Liver (tissue), 9 donors: ENCODE results near the gene RFC2. TPM values are rescaled to one million over a fixed set of nuclear protein-coding genes. Genes with fewer than 3 reads are reported as not detected.

Source experiments
- DNase-seq: peaks from one replicate; pipeline ENCODE4 v3.0.0-alpha.2; 2017; ENCODE audit warnings: low spot score
- H3K27ac ChIP-seq, 2 donors: one replicate each; pipeline ENCODE4 v1.7.0; 2013; ENCODE audit warnings: inconsistent platforms in 2 of 2, low read length in 2 of 2, control low read depth in 1 of 2, low read depth in 1 of 2, mild to moderate bottlenecking in 1 of 2
- H3K27me3 ChIP-seq, 4 donors: one replicate each; pipeline versions ENCODE4 v1.6.1 to v1.7.0; 2013; ENCODE audit warnings: low read length in 3 of 4, inconsistent platforms in 1 of 4, mild to moderate bottlenecking in 1 of 4, moderate library complexity in 1 of 4; ENCODE audit not compliant: control insufficient read depth in 4 of 4, insufficient read depth in 4 of 4
- H3K36me3 ChIP-seq, 4 donors: one replicate each; pipeline versions ENCODE4 v1.6.1 to v1.7.0; 2013; ENCODE audit warnings: low read length in 3 of 4, mild to moderate bottlenecking in 3 of 4, low read depth in 1 of 4, moderate library complexity in 1 of 4; ENCODE audit not compliant: control insufficient read depth in 4 of 4, insufficient read depth in 3 of 4
- H3K4me1 ChIP-seq, 4 donors: one replicate each; pipeline versions ENCODE4 v1.6.1 to v1.7.0; 2013; ENCODE audit warnings: low read length in 3 of 4, mild to moderate bottlenecking in 3 of 4, moderate library complexity in 1 of 4; ENCODE audit not compliant: control insufficient read depth in 4 of 4, insufficient read depth in 4 of 4
- H3K4me3 ChIP-seq, 3 donors: one replicate each; pipeline versions ENCODE4 v1.6.1 to v1.7.0; 2013; ENCODE audit warnings: low read length in 3 of 3, control low read depth in 1 of 3, low read depth in 1 of 3, mild to moderate bottlenecking in 1 of 3
- H3K9ac ChIP-seq, 2 donors: one replicate each; pipeline ENCODE4 v1.7.0; 2013; ENCODE audit warnings: low read length in 2 of 2, mild to moderate bottlenecking in 2 of 2, moderate library complexity in 2 of 2, control low read depth in 1 of 2, low read depth in 1 of 2
- H3K9me3 ChIP-seq, 4 donors: one replicate each; pipeline versions ENCODE4 v1.6.1 to v1.7.0; 2013; ENCODE audit warnings: low read length in 3 of 4; ENCODE audit not compliant: control insufficient read depth in 4 of 4
- EGR1 ChIP-seq, 2 donors: IDR thresholded peaks; 2 replicates each; pipeline ENCODE4 v1.6.1; 2016 to 2018; ENCODE audit warnings: antibody characterized with exemption in 2 of 2, low read depth in 2 of 2
- FOXA1 ChIP-seq: IDR thresholded peaks from 2 replicates; pipeline ENCODE4 v1.6.1; 2016; ENCODE audit warnings: antibody characterized with exemption
- FOXA2 ChIP-seq: IDR thresholded peaks from 2 replicates; pipeline ENCODE4 v1.6.1; 2016; ENCODE audit warnings: antibody characterized with exemption
- GABPA ChIP-seq, 2 donors: IDR thresholded peaks in 1 of 2; conservative IDR thresholded peaks in 1 of 2; 2 replicates each; pipeline ENCODE4 v1.6.1; 2016; ENCODE audit warnings: antibody characterized with exemption in 2 of 2, mild to moderate bottlenecking in 1 of 2, moderate library complexity in 1 of 2
- HNF4A ChIP-seq, 2 donors: conservative IDR thresholded peaks; 2 replicates each; pipeline ENCODE4 v1.6.1; 2016; ENCODE audit warnings: antibody characterized with exemption in 2 of 2, mild to moderate bottlenecking in 2 of 2
- HNF4G ChIP-seq: IDR thresholded peaks from 2 replicates; pipeline ENCODE4 v1.6.1; 2016; ENCODE audit warnings: antibody characterized with exemption
- JUND ChIP-seq, 2 donors: IDR thresholded peaks; 2 replicates each; pipeline ENCODE4 v1.6.1; 2016; ENCODE audit warnings: antibody characterized with exemption in 2 of 2
- RAD21 ChIP-seq, 2 donors: IDR thresholded peaks; 2 replicates each; pipeline ENCODE4 v1.6.1; 2016; ENCODE audit warnings: antibody characterized with exemption in 2 of 2, mild to moderate bottlenecking in 2 of 2
- REST ChIP-seq: IDR thresholded peaks from 2 replicates; pipeline ENCODE4 v1.6.1; 2016; ENCODE audit warnings: antibody characterized with exemption, mild to moderate bottlenecking
- RXRA ChIP-seq, 2 donors: IDR thresholded peaks; 2 replicates each; pipeline ENCODE4 v1.6.1; 2017 to 2018; ENCODE audit warnings: antibody characterized with exemption in 2 of 2, mild to moderate bottlenecking in 1 of 2
- SP1 ChIP-seq: IDR thresholded peaks from 2 replicates; pipeline ENCODE4 v1.6.1; 2018; ENCODE audit warnings: antibody characterized with exemption, mild to moderate bottlenecking
- TAF1 ChIP-seq: conservative IDR thresholded peaks from 2 replicates; pipeline ENCODE4 v1.6.1; 2016; ENCODE audit warnings: antibody characterized with exemption, mild to moderate bottlenecking
- WGBS: extraction: QIAGEN DNeasy Blood & Tissue Kit; methylation state at CpG from one replicate; pipeline ENCODE4 v1.1.7; 2013; 5-methylcytosine and 5-hydroxymethylcytosine counted together
- polyA plus RNA-seq, 2 donors: library from polyadenylated mRNA; stranded (reverse) in 1 of 2; unstranded in 1 of 2; fragments of 200-250 nt in 1 of 2; fragments of >200 nt in 1 of 2; fragmentation: Nextera tagmentation in 1 of 2; extraction: Ambion mirVana in 1 of 2; gene quantifications; one replicate each; pipeline versions ENCODE4 v1.2.1 to v1.2.3, GENCODE V29; 2013 to 2015
- total RNA-seq, 2 donors: library from RNA; depleted of rRNA; stranded (reverse); fragments of >200 nt; gene quantifications; one replicate each; pipeline ENCODE4 v1.2.3, GENCODE V29; 2014
- TF ChIP-seq, protein P1 (sequence below): IDR thresholded peaks from 2 replicates; pipeline ENCODE4 v1.6.1; 2016; ENCODE audit warnings: antibody characterized with exemption
- TF ChIP-seq, protein P2 (sequence below): fragments of 150-350 bp; IDR thresholded peaks from 2 replicates; pipeline ENCODE4 v1.5.1; 2017; ENCODE audit warnings: improper control_type of control experiment, low read depth, low read length; ENCODE audit not compliant: missing input control
- TF ChIP-seq, protein P3 (sequence below): IDR thresholded peaks from 2 replicates; pipeline ENCODE4 v1.6.1; 2016; ENCODE audit warnings: antibody characterized with exemption
- TF ChIP-seq, protein P4 (sequence below): IDR thresholded peaks from 2 replicates; pipeline ENCODE4 v1.6.1; 2016; ENCODE audit warnings: antibody characterized with exemption
- donor health status: healthy.
- donor health status: healthy.
- donor health status: healthy.
- donor health status: healthy.
- donor health status: healthy.

The RFC2 gene
- total and polyA plus RNA-seq, 4 donors = 12.8 to 23.8 (median 14.8) TPM

DNA sequence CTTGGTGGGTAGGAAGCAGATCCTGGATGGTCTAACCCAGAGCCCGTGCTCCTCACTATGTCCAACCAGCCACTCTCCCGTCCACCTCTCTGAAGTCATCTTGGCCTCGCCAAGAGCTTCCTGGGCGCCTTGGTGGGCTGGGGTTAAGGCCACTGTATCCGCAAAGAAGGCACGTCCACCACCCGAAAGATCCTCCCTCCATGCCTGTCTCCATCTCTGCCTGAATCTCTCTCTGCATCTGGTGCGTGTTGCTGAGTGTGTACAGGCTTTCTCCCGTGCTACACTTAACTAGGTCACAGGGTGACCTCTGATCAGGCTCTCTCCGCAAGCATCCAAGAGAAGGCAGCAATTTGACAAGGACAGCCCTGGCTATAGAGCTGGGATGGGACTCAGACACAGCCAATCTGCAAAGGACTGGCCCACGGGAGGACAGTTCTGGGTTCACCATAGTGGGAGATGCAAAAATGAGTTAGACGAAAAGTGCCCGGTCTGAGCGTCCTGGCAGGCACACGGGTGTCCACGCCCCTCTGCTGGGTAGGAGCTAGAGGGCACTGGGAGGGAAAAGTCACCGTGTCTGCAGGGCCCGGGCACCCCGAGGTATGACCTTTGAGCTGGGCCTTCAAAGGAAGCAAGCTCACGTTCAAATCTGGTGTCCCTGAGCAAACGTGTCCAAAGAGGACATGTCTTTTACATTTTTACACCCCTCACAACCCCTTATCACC lies 9.4 kb upstream of the RFC2 start:
- TF ChIP-seq RAD21 (IDR thresholded peaks at IDR 0.05) (peak in 1 of 2 donors; percentile 33), HNF4A (conservative IDR thresholded peaks at IDR 0.05) (peak; percentile 9 to 38), GABPA (IDR thresholded peaks at IDR 0.05 in 1 of 2, conservative IDR thresholded peaks at IDR 0.05 in 1 of 2) (no peak), SP1 (peak; percentile 49), RXRA (IDR thresholded peaks at IDR 0.05) (peak in 1 of 2 donors; percentile 8)
- TF ChIP-seq, protein P1, sequence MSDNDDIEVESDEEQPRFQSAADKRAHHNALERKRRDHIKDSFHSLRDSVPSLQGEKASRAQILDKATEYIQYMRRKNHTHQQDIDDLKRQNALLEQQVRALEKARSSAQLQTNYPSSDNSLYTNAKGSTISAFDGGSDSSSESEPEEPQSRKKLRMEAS = no peak
- no peaks in the 10 kb centered on the region for H3K27me3 ChIP-seq
- 48% methylated on average over 21 of the region's 21 CpGs for WGBS

GRCh38 chr7:74262639-74263398 lies 8.6 kb upstream of the RFC2 start:
- 93% methylated on average over 20 of the region's 20 CpGs for WGBS

More for the DNA sequence above, 9.4 kb upstream of the RFC2 start:
- H3K9me3 ChIP-seq = no peaks in the 10 kb centered on the region
- H3K9ac ChIP-seq = no peak overlapping the region
- H3K27ac ChIP-seq = no peak overlapping the region
- peaks cover 0 to 8% (median 5%) of the 10 kb centered on the region in 4 donors for H3K4me1 ChIP-seq
- H3K36me3 ChIP-seq = no peaks in the 10 kb centered on the region
- no peak overlapping the region for H3K4me3 ChIP-seq
- no peak for DNase-seq

DNA sequence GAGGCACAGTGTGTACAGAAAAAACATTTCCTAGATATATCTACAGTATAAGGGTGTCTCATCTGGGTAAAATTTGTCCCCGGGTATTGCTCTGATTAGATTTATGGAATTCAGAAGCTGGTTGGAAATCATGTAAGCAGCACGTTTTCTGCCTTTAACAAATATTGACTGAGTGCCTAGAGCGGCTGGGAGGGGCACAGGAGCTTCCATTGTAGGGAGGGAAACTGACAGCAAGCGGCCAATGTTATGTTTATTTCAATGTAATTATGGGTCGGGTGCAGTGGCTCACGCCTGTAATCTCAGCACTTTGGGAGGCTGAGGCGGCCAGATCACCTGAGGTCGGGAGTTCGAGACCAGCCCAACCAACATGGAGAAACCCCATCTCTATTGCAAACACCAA lies 4.4 kb upstream of the RFC2 start:
- H3K4me1 ChIP-seq = peaks cover 2 to 19% (median 7%) of the 10 kb centered on the region in 4 donors
- no peak for DNase-seq
- no peak overlapping the region for H3K4me3 ChIP-seq
- TF ChIP-seq TAF1 (no peak), HNF4G (no peak), RXRA (IDR thresholded peaks at IDR 0.05) (no peak), FOXA1 (no peak), FOXA2 (no peak), JUND (IDR thresholded peaks at IDR 0.05) (no peak), EGR1 (IDR thresholded peaks at IDR 0.05; ENCODE audit: low read depth in 2 of 2) (no peak), REST (no peak)
- TF ChIP-seq, protein P2, sequence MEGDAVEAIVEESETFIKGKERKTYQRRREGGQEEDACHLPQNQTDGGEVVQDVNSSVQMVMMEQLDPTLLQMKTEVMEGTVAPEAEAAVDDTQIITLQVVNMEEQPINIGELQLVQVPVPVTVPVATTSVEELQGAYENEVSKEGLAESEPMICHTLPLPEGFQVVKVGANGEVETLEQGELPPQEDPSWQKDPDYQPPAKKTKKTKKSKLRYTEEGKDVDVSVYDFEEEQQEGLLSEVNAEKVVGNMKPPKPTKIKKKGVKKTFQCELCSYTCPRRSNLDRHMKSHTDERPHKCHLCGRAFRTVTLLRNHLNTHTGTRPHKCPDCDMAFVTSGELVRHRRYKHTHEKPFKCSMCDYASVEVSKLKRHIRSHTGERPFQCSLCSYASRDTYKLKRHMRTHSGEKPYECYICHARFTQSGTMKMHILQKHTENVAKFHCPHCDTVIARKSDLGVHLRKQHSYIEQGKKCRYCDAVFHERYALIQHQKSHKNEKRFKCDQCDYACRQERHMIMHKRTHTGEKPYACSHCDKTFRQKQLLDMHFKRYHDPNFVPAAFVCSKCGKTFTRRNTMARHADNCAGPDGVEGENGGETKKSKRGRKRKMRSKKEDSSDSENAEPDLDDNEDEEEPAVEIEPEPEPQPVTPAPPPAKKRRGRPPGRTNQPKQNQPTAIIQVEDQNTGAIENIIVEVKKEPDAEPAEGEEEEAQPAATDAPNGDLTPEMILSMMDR = no peak
- TF ChIP-seq, protein P3, sequence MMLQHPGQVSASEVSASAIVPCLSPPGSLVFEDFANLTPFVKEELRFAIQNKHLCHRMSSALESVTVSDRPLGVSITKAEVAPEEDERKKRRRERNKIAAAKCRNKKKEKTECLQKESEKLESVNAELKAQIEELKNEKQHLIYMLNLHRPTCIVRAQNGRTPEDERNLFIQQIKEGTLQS = no peak
- 75% methylated on average over 9 of the region's 9 CpGs for WGBS
- no peak overlapping the region for H3K9ac ChIP-seq
- no peak overlapping the region for H3K27ac ChIP-seq
- H3K9me3 ChIP-seq = no peaks in the 10 kb centered on the region
- H3K36me3 ChIP-seq = no peaks in the 10 kb centered on the region
- H3K27me3 ChIP-seq = no peaks in the 10 kb centered on the region

More at GRCh38 chr7:74262639-74263398, 8.6 kb upstream of the RFC2 start:
- TF ChIP-seq, protein P4, sequence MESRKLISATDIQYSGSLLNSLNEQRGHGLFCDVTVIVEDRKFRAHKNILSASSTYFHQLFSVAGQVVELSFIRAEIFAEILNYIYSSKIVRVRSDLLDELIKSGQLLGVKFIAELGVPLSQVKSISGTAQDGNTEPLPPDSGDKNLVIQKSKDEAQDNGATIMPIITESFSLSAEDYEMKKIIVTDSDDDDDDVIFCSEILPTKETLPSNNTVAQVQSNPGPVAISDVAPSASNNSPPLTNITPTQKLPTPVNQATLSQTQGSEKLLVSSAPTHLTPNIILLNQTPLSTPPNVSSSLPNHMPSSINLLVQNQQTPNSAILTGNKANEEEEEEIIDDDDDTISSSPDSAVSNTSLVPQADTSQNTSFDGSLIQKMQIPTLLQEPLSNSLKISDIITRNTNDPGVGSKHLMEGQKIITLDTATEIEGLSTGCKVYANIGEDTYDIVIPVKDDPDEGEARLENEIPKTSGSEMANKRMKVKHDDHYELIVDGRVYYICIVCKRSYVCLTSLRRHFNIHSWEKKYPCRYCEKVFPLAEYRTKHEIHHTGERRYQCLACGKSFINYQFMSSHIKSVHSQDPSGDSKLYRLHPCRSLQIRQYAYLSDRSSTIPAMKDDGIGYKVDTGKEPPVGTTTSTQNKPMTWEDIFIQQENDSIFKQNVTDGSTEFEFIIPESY = no peak
- no peak for TF ChIP-seq RXRA (IDR thresholded peaks at IDR 0.05)
- TF ChIP-seq, protein P1 = no peak
- Histone ChIP-seq H3K36me3 (no peaks in the 10 kb centered on the region), H3K9ac (no peak overlapping the region), H3K4me3 (no peak overlapping the region), H3K4me1 (peaks cover 0 to 8% (median 5%) of the 10 kb centered on the region in 4 donors), H3K27me3 (no peaks in the 10 kb centered on the region), H3K27ac (no peak overlapping the region), H3K9me3 (no peaks in the 10 kb centered on the region)
- no peak for DNase-seq
